IPS-20b (cell line): Measurements from ENCODE around the gene PLEKHM1.
"Not testable (repeated sequence)": the region's sequence is repeated elsewhere in the genome, so short reads cannot be mapped to it uniquely, and the experiment has no call there.

Experiments
- H3K27ac ChIP-seq: one replicate; pipeline ENCODE4 v1.5.1; 2013; ENCODE audit warnings: low read length
- H3K27me3 ChIP-seq: 2 replicates; pipeline ENCODE4 v1.6.1; 2013; ENCODE audit warnings: mild to moderate bottlenecking, low read length, inconsistent platforms; ENCODE audit not compliant: insufficient read depth
- H3K36me3 ChIP-seq: 2 replicates; pipeline ENCODE4 v1.6.1; 2013; ENCODE audit warnings: low read depth, mild to moderate bottlenecking, inconsistent platforms, low read length, moderate library complexity; ENCODE audit not compliant: insufficient read depth
- H3K4me1 ChIP-seq: 2 replicates; pipeline ENCODE4 v1.6.1; 2013; ENCODE audit warnings: mild to moderate bottlenecking, control low read depth, inconsistent platforms, low read length, moderate library complexity; ENCODE audit not compliant: insufficient read depth
- H3K4me3 ChIP-seq: 2 replicates; pipeline ENCODE4 v1.5.1; 2013; ENCODE audit warnings: mild to moderate bottlenecking, low read length, inconsistent platforms
- H3K9ac ChIP-seq: 2 replicates; pipeline ENCODE4 v1.6.1; 2013; ENCODE audit warnings: low read depth, mild to moderate bottlenecking, inconsistent platforms, low read length, moderate library complexity
- H3K9me3 ChIP-seq: 2 replicates; pipeline ENCODE4 v1.6.1; 2013; ENCODE audit warnings: mild to moderate bottlenecking, low read depth, low read length, inconsistent platforms; ENCODE audit not compliant: insufficient read depth

The PLEKHM1 gene

GRCh38 chr17:45445901-45446743, 44.4 kb downstream of the PLEKHM1 start:
- not testable (repeated sequence) for H3K27ac ChIP-seq, H3K4me3 ChIP-seq, H3K9me3 ChIP-seq, H3K4me1 ChIP-seq, H3K9ac ChIP-seq, H3K36me3 ChIP-seq, H3K27me3 ChIP-seq

GRCh38 chr17:45444856-45445820, 45.4 kb downstream of the PLEKHM1 start:
- H3K36me3 ChIP-seq, H3K9ac ChIP-seq, H3K27ac ChIP-seq, H3K4me3 ChIP-seq, H3K9me3 ChIP-seq, H3K27me3 ChIP-seq, H3K4me1 ChIP-seq: not testable (repeated sequence)

- not testable (repeated sequence) for H3K9me3 ChIP-seq, H3K9ac ChIP-seq, H3K36me3 ChIP-seq, H3K27ac ChIP-seq, H3K27me3 ChIP-seq, H3K4me3 ChIP-seq
- H3K4me1 ChIP-seq = peaks cover 13% of the 10 kb centered on the region
Observed at GRCh38 chr17:45444301-45444700, 46.2 kb downstream of the PLEKHM1 start.

- H3K36me3 ChIP-seq, H3K9ac ChIP-seq, H3K27me3 ChIP-seq, H3K27ac ChIP-seq, H3K4me3 ChIP-seq, H3K9me3 ChIP-seq: not testable (repeated sequence)
- peaks cover 13% of the 10 kb centered on the region for H3K4me1 ChIP-seq
Observed at GRCh38 chr17:45443371-45444260, 46.9 kb downstream of the PLEKHM1 start.

- Histone ChIP-seq H3K4me3 (no peak overlapping the region), H3K27me3 (no peaks in the 10 kb centered on the region), H3K27ac (no peak overlapping the region), H3K36me3 (no peaks in the 10 kb centered on the region), H3K4me1 (peaks cover 13% of the 10 kb centered on the region), H3K9ac (no peak overlapping the region), H3K9me3 (no peaks in the 10 kb centered on the region)
Observed at GRCh38 chr17:45441526-45442310, 48.8 kb downstream of the PLEKHM1 start.

- H3K4me3 ChIP-seq, H3K27ac ChIP-seq, H3K27me3 ChIP-seq, H3K9ac ChIP-seq, H3K9me3 ChIP-seq, H3K36me3 ChIP-seq: not testable (repeated sequence)
- peaks cover 13% of the 10 kb centered on the region for H3K4me1 ChIP-seq
Observed at GRCh38 chr17:45440839-45441515, 49.5 kb downstream of the PLEKHM1 start.

GRCh38 chr17:45440161-45440778, 50.3 kb downstream of the PLEKHM1 start:
- Histone ChIP-seq H3K9ac (no peak overlapping the region), H3K9me3 (no peaks in the 10 kb centered on the region), H3K27me3 (peaks cover 4% of the 10 kb centered on the region; the same call in 1 of the 2 replicates), H3K36me3 (no peaks in the 10 kb centered on the region), H3K4me3 (no peak overlapping the region), H3K4me1 (peaks cover 13% of the 10 kb centered on the region), H3K27ac (no peak overlapping the region)

GRCh38 chr17:45438931-45439610, 51.5 kb downstream of the PLEKHM1 start:
- Histone ChIP-seq H3K4me1 (peaks cover 13% of the 10 kb centered on the region), H3K27me3 (peaks cover 16% of the 10 kb centered on the region; the same call in 1 of the 2 replicates), H3K9me3 (no peaks in the 10 kb centered on the region), H3K4me3 (no peak overlapping the region), H3K9ac (no peak overlapping the region), H3K27ac (no peak overlapping the region), H3K36me3 (no peaks in the 10 kb centered on the region)

- Histone ChIP-seq H3K36me3 (no peaks in the 10 kb centered on the region), H3K27ac (no peak overlapping the region), H3K27me3 (peaks cover 30% of the 10 kb centered on the region), H3K9ac (no peak overlapping the region), H3K4me3 (no peak overlapping the region), H3K4me1 (peaks cover 13% of the 10 kb centered on the region), H3K9me3 (no peaks in the 10 kb centered on the region)
Observed at GRCh38 chr17:45437465-45438283, 52.8 kb downstream of the PLEKHM1 start.
